ENCODE data around the gene ANAPC1.
A peak's percentile ranks its signal among the peaks of the same experiment; 100 is the strongest.
"Not testable (repeated sequence)": the region's sequence is repeated elsewhere in the genome, so short reads cannot be mapped to it uniquely, and the experiment has no call there.

The ANAPC1 gene

GRCh38 chr2:111782195-111782594 lies 101.8 kb downstream of the ANAPC1 start:
- DNase-seq (ENCODE audit: low spot score) = not testable (repeated sequence)

GRCh38 chr2:111781443-111782094 lies 102.4 kb downstream of the ANAPC1 start:
- not testable (repeated sequence) for DNase-seq (ENCODE audit: low spot score)

GRCh38 chr2:111777155-111777554 lies 106.8 kb downstream of the ANAPC1 start:
- not testable (repeated sequence) for DNase-seq (ENCODE audit: low spot score)

- not testable (repeated sequence) for DNase-seq (ENCODE audit: low spot score)
These were observed 107.7 kb downstream of the ANAPC1 start for GRCh38 chr2:111776296-111776695.

GRCh38 chr2:111772180-111772579 lies 111.8 kb downstream of the ANAPC1 start:
- DNase-seq (ENCODE audit: low spot score) = not testable (repeated sequence)

GRCh38 chr2:111770916-111771658 lies 112.9 kb downstream of the ANAPC1 start:
- not testable (repeated sequence) for DNase-seq (ENCODE audit: low spot score)

GRCh38 chr2:111768266-111769190 lies 115.5 kb downstream of the ANAPC1 start:
- DNase-seq (ENCODE audit: low spot score) = not testable (repeated sequence)

- not testable (repeated sequence) for DNase-seq (ENCODE audit: low spot score)
These were observed 116.9 kb downstream of the ANAPC1 start for GRCh38 chr2:111767087-111767486.

GRCh38 chr2:111766295-111766694 lies 117.7 kb downstream of the ANAPC1 start:
- DNase-seq (ENCODE audit: low spot score) = not testable (repeated sequence)

GRCh38 chr2:111764151-111764550 lies 119.8 kb downstream of the ANAPC1 start:
- DNase-seq (ENCODE audit: low spot score) = not testable (repeated sequence)

- DNase-seq (ENCODE audit: low spot score) = not testable (repeated sequence)
These were observed 123.2 kb downstream of the ANAPC1 start for GRCh38 chr2:111760697-111761284.

- not testable (repeated sequence) for DNase-seq (ENCODE audit: low spot score)
These were observed 131.5 kb downstream of the ANAPC1 start for GRCh38 chr2:111752533-111752932.

GRCh38 chr2:111750641-111751040 lies 133.4 kb downstream of the ANAPC1 start:
- DNase-seq (ENCODE audit: low spot score) = not testable (repeated sequence)

GRCh38 chr2:111748429-111748828 lies 135.6 kb downstream of the ANAPC1 start:
- DNase-seq (ENCODE audit: low spot score) = not testable (repeated sequence)

- not testable (repeated sequence) for DNase-seq (ENCODE audit: low spot score)
These were observed 136.4 kb downstream of the ANAPC1 start for GRCh38 chr2:111747410-111748115.

- not testable (repeated sequence) for DNase-seq (ENCODE audit: low spot score)
These were observed 139.2 kb downstream of the ANAPC1 start for GRCh38 chr2:111744751-111745150.

- not testable (repeated sequence) for DNase-seq (ENCODE audit: low spot score)
These were observed 142.5 kb downstream of the ANAPC1 start for GRCh38 chr2:111741517-111741916.

- DNase-seq (ENCODE audit: low spot score) = peak; percentile 25
These were observed 147.9 kb downstream of the ANAPC1 start for GRCh38 chr2:111735838-111736721.

GRCh38 chr2:111735420-111735819 lies 148.6 kb downstream of the ANAPC1 start:
- DNase-seq (ENCODE audit: low spot score) = not testable (repeated sequence)
